ENCODE data around the gene PRRC2C. TPM values are rescaled to one million over a fixed set of nuclear protein-coding genes. Genes with fewer than 3 reads are reported as not detected.

Gene PRRC2C
- total and polyA plus RNA-seq, 2 donors (not counting 1 experiment from before 2014, with no cell fraction given) = 48.5 to 50.4 TPM

DNA sequence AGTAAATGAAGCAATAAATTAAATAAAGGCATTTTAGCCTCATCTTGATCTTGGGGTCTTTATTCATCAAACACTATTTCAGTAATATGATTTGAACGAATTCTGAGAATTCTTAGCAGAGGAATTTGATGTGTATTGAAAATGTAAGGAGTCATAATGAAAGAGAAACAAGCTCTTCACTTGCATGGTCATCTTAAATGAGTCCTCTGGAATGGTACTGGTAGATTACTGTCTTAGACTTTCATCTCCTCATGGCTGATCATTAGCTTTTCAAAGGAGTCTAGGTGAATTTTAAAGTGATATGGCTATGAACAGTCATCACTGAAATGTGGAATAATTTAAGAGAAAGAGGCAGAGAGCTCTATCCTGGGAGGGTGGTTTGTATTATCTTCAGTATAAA is 30.0 kb downstream of the PRRC2C start:
- no peak for TF ChIP-seq EZH2 (IDR thresholded peaks at IDR 0.05; ENCODE audit: low read length, missing control alignments)
- TF ChIP-seq, protein P1, sequence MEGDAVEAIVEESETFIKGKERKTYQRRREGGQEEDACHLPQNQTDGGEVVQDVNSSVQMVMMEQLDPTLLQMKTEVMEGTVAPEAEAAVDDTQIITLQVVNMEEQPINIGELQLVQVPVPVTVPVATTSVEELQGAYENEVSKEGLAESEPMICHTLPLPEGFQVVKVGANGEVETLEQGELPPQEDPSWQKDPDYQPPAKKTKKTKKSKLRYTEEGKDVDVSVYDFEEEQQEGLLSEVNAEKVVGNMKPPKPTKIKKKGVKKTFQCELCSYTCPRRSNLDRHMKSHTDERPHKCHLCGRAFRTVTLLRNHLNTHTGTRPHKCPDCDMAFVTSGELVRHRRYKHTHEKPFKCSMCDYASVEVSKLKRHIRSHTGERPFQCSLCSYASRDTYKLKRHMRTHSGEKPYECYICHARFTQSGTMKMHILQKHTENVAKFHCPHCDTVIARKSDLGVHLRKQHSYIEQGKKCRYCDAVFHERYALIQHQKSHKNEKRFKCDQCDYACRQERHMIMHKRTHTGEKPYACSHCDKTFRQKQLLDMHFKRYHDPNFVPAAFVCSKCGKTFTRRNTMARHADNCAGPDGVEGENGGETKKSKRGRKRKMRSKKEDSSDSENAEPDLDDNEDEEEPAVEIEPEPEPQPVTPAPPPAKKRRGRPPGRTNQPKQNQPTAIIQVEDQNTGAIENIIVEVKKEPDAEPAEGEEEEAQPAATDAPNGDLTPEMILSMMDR (conservative IDR thresholded peaks at IDR 0.05 in 1 of 2, IDR thresholded peaks at IDR 0.05 in 1 of 2; ENCODE audit: low read depth in 1 of 2, low read length in 2 of 2) = no peak
- H3K4me2 ChIP-seq (ENCODE audit: extremely low read depth, insufficient read depth, low read length) = no peak overlapping the region
- DNase-seq (ENCODE audit: low read depth in 2 of 2) = no peak
- no peak overlapping the region for H3K9ac ChIP-seq (ENCODE audit: insufficient read depth, low read length)
- H3K36me3 ChIP-seq (ENCODE audit: control insufficient read depth, insufficient read depth, low read length) = peaks cover 14% of the 10 kb centered on the region
- no peaks in the 10 kb centered on the region for H3K27me3 ChIP-seq (ENCODE audit: control insufficient read depth, insufficient read depth, low read length)
- H3K4me1 ChIP-seq (ENCODE audit: control insufficient read depth, extremely low read depth, insufficient read depth, low read length) = no peaks in the 10 kb centered on the region
- H3K4me3 ChIP-seq (replicated peaks in 1 of 4; ENCODE audit: control extremely low read depth in 1 of 4, insufficient read depth in 1 of 4, low read depth in 3 of 4, low read length in 4 of 4) = no peak overlapping the region
- H4K20me1 ChIP-seq (ENCODE audit: control insufficient read depth, extremely low read depth, insufficient read depth, low read length) = peaks cover 1% of the 10 kb centered on the region
- H3K9me3 ChIP-seq (ENCODE audit: control insufficient read depth, insufficient read depth, low read depth, low read length) = no peaks in the 10 kb centered on the region
- H3K27ac ChIP-seq (ENCODE audit: insufficient read depth, low read length) = no peak overlapping the region
- no peak overlapping the region for H2AFZ ChIP-seq (ENCODE audit: low read length)
- H3K79me2 ChIP-seq (ENCODE audit: control insufficient read depth, insufficient read depth, low read length) = peaks cover 56% of the 10 kb centered on the region

DNA sequence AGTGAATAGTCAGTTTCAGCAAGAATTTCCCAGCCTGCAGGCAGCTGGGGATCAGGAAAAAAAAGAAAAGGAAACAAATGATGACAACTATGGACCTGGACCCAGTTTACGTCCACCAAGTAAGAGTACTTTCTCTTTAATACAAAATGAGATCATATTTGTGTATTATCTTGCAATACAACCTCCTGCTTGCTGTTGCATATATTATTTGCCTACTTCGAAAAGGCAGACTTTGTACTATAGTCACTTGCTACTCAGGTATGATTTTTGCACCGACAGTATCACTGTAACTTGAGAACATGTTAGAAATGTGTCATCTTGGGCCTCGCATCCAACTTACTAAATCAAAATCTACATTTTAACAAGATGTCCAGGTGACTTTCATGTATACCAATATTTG is 30.4 kb downstream of the PRRC2C start:
- H4K20me1 ChIP-seq (ENCODE audit: control insufficient read depth, extremely low read depth, insufficient read depth, low read length) = peaks cover 1% of the 10 kb centered on the region
- H3K4me1 ChIP-seq (ENCODE audit: control insufficient read depth, extremely low read depth, insufficient read depth, low read length) = no peaks in the 10 kb centered on the region
- no peaks in the 10 kb centered on the region for H3K27me3 ChIP-seq (ENCODE audit: control insufficient read depth, insufficient read depth, low read length)
- no peak for DNase-seq (ENCODE audit: low read depth in 2 of 2)
- no peak overlapping the region for H3K4me2 ChIP-seq (ENCODE audit: extremely low read depth, insufficient read depth, low read length)
- no peak overlapping the region for H3K27ac ChIP-seq (ENCODE audit: insufficient read depth, low read length)
- H3K9ac ChIP-seq (ENCODE audit: insufficient read depth, low read length) = no peak overlapping the region
- peaks cover 52% of the 10 kb centered on the region for H3K79me2 ChIP-seq (ENCODE audit: control insufficient read depth, insufficient read depth, low read length)
- H3K4me3 ChIP-seq (replicated peaks in 1 of 4; ENCODE audit: control extremely low read depth in 1 of 4, insufficient read depth in 1 of 4, low read depth in 3 of 4, low read length in 4 of 4) = no peak overlapping the region
- no peak overlapping the region for H2AFZ ChIP-seq (ENCODE audit: low read length)
- TF ChIP-seq, protein P1 (conservative IDR thresholded peaks at IDR 0.05 in 1 of 2, IDR thresholded peaks at IDR 0.05 in 1 of 2; ENCODE audit: low read depth in 1 of 2, low read length in 2 of 2) = no peak
- no peak for TF ChIP-seq EZH2 (IDR thresholded peaks at IDR 0.05; ENCODE audit: low read length, missing control alignments)
- H3K9me3 ChIP-seq (ENCODE audit: control insufficient read depth, insufficient read depth, low read depth, low read length) = no peaks in the 10 kb centered on the region
- peaks cover 14% of the 10 kb centered on the region for H3K36me3 ChIP-seq (ENCODE audit: control insufficient read depth, insufficient read depth, low read length)

- H3K36me3 ChIP-seq (ENCODE audit: control insufficient read depth, insufficient read depth, low read length) = peaks cover 7% of the 10 kb centered on the region
- H3K9ac ChIP-seq (ENCODE audit: insufficient read depth, low read length) = no peak overlapping the region
- no peaks in the 10 kb centered on the region for H3K4me1 ChIP-seq (ENCODE audit: control insufficient read depth, extremely low read depth, insufficient read depth, low read length)
- no peak overlapping the region for H3K4me2 ChIP-seq (ENCODE audit: extremely low read depth, insufficient read depth, low read length)
- H3K9me3 ChIP-seq (ENCODE audit: control insufficient read depth, insufficient read depth, low read depth, low read length) = no peaks in the 10 kb centered on the region
- no peak overlapping the region for H2AFZ ChIP-seq (ENCODE audit: low read length)
- H4K20me1 ChIP-seq (ENCODE audit: control insufficient read depth, extremely low read depth, insufficient read depth, low read length) = no peaks in the 10 kb centered on the region
- TF ChIP-seq, protein P1 (conservative IDR thresholded peaks at IDR 0.05 in 1 of 2, IDR thresholded peaks at IDR 0.05 in 1 of 2; ENCODE audit: low read depth in 1 of 2, low read length in 2 of 2) = no peak
- no peak for TF ChIP-seq EZH2 (IDR thresholded peaks at IDR 0.05; ENCODE audit: low read length, missing control alignments)
- no peak overlapping the region for H3K4me3 ChIP-seq (replicated peaks in 1 of 4; ENCODE audit: control extremely low read depth in 1 of 4, insufficient read depth in 1 of 4, low read depth in 3 of 4, low read length in 4 of 4)
- no peak for DNase-seq (ENCODE audit: low read depth in 2 of 2)
- no peaks in the 10 kb centered on the region for H3K27me3 ChIP-seq (ENCODE audit: control insufficient read depth, insufficient read depth, low read length)
- H3K79me2 ChIP-seq (ENCODE audit: control insufficient read depth, insufficient read depth, low read length) = peaks cover 5% of the 10 kb centered on the region
- H3K27ac ChIP-seq (ENCODE audit: insufficient read depth, low read length) = no peak overlapping the region
Observed at GRCh38 chr1:171521567-171521966, 36.2 kb downstream of the PRRC2C start.

All from fibroblast of lung (primary cell).